Measurements from ENCODE around the gene DDIT4L.

DDIT4L gene

DNA sequence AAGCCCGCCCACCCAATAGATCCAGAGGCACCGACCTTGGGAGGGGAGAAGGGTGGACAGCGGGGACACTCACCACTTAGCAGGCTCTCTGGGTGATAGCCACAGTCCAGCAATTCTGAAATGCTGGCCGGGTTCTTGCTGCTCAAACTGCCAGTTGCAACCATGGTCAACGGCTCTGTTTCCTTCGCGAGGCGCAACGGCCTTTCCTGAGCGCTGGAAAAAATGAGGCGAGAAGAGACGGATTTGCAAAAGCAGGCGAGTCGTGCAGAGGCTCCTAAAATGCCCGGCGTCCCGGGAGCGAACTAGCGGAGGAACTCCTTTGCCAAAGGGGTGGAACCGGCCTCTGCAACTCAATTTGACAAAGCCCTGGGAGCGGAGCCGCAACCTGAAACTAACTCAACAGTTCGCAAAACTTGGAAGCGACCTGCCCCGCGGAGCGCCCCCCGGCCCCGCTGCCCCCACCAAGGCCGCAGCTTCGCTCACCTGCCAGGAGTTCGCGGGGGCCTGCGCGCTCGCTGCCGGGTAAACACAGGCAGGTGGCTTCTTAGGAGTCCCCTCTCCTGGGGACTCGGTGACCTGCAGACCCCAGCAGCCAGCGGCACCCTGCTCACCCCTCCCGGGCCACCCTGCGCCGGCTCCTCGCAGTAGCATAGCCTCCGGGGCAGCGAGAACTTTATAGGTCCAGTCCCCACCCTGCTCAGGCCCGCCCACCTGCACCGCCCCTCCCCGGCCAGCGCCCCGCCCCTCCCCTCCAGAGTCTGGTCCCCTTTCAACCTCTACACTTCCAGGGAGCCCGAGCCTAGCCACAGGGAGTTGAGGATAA, at the start of gene DDIT4L:
Gene DDIT4L, minus strand, starts transcription at position 649 of the 823 bp plus-strand sequence. Its CDS starts 485 bp downstream, at position 164.
- TF ChIP-seq GATA2 (IDR thresholded peaks at IDR 0.05; ENCODE audit: low read depth, low read length) (no peak), GATA3 (IDR thresholded peaks at IDR 0.05; ENCODE audit: low read depth, low read length) (no peak)

DNA sequence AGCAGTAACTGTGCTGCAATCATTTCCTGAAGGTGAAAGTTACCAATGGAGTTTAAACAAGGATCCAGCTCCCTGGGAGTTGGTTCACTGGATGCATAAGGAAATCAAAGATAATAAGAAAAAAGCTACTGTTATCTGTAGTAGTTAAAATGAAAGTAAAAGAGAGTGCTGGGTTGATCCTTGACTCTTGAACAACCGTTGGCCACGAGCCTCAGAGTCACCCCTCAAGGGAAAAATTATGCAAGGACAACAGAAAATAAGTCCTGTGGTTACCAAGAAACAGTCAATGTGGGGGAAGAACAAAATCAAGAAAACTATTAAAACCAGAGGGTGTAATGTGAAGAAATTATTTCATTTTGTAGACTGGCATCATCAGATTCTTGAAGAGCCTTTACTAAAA, 49.7 kb upstream of the DDIT4L start:
- TF ChIP-seq GATA2 (IDR thresholded peaks at IDR 0.05; ENCODE audit: low read depth, low read length) = no peak
- no peak for TF ChIP-seq GATA3 (IDR thresholded peaks at IDR 0.05; ENCODE audit: low read depth, low read length)

DNA sequence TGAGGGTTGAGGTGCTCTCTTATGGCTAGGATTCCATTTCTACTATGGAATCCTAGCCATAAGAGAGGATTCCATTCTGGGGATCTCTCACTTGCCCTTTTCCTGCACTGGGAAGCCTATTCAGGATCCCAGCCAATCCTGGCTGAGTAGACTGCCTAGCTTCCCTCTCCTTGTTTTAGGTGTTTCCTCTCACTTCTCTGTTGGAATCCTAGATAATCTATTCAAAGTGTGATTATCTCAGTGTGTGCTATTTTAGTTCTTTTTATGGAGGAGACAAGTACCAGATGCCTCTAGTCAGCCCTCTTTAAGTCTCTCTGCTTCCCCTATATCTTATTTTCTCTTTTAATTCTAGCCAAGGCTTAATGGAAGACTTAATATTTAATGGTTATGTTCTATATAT, 34.5 kb upstream of the DDIT4L start:
- TF ChIP-seq GATA3 (IDR thresholded peaks at IDR 0.05; ENCODE audit: low read depth, low read length) (no peak), GATA2 (IDR thresholded peaks at IDR 0.05; ENCODE audit: low read depth, low read length) (no peak)

DNA sequence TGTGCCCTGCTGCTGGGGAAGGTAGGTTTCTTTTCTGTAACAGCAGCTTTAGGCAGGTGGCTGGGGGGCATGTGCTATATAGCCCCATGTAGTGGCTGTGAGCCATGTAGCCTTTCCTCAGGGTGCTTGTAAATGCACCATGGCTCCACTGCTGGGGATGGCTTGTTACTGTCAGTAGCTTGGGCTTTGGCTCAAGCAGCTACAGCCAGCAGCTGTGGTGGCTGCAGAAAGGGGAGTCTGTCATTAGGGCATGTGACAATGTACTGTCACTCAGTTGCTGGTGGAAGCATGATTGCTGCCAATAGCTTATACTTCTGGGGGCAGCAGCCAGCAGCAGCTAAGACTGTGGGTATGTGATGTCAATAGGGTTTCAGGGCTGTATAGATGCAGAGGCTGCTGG, 33.9 kb upstream of the DDIT4L start:
- TF ChIP-seq GATA3 (IDR thresholded peaks at IDR 0.05; ENCODE audit: low read depth, low read length) (no peak), GATA2 (IDR thresholded peaks at IDR 0.05; ENCODE audit: low read depth, low read length) (no peak)

DNA sequence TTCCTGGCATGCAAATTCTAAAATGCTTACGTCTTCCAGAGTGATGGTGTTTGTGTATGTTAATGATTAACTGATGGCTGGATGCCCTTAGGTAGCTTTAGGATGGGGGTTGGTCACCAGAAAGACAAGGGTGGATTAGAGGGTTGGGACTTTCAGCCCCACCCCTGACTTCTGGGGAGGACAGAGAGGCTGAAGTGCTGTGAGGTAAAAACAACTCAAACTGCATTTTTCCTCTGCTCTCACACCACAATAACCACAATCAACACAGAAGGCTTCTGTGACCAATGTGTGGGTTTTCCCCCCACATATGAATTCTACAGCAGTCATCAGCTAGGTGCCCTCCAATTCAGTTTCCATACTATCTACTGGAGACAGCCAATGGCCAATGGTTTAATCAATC, 18.7 kb upstream of the DDIT4L start:
- no peak for TF ChIP-seq GATA3 (IDR thresholded peaks at IDR 0.05; ENCODE audit: low read depth, low read length)
- no peak for TF ChIP-seq GATA2 (IDR thresholded peaks at IDR 0.05; ENCODE audit: low read depth, low read length)

- no peak for TF ChIP-seq GATA2 (IDR thresholded peaks at IDR 0.05; ENCODE audit: low read depth, low read length)
- no peak for TF ChIP-seq GATA3 (IDR thresholded peaks at IDR 0.05; ENCODE audit: low read depth, low read length)
These were observed 18.2 kb upstream of the DDIT4L start for GRCh38 chr4:100208459-100208858.

DNA sequence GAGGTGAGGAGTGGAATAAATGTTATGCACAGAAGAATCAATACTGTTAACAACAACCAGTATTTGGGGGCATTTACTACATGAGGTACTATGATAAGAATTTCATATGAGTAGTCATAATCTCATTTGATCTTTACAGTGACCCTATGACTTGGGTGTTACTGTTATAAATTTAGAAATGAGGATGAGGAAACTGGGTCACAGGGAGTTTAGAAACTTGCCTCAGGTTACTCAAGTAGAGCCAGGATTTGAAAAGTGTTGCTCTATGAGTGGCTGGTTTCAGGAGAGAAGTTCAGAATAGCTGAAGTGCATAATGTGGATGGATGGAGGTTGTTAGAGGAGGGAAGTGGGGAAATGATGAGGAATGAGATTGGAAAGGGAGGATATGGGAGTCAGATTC, 16.6 kb upstream of the DDIT4L start:
- TF ChIP-seq GATA2 (IDR thresholded peaks at IDR 0.05; ENCODE audit: low read depth, low read length) (no peak), GATA3 (IDR thresholded peaks at IDR 0.05; ENCODE audit: low read depth, low read length) (no peak)

GRCh38 chr4:100198061-100198460, 7.8 kb upstream of the DDIT4L start:
- no peak for TF ChIP-seq GATA2 (IDR thresholded peaks at IDR 0.05; ENCODE audit: low read depth, low read length)
- TF ChIP-seq GATA3 (IDR thresholded peaks at IDR 0.05; ENCODE audit: low read depth, low read length) = no peak

DNA sequence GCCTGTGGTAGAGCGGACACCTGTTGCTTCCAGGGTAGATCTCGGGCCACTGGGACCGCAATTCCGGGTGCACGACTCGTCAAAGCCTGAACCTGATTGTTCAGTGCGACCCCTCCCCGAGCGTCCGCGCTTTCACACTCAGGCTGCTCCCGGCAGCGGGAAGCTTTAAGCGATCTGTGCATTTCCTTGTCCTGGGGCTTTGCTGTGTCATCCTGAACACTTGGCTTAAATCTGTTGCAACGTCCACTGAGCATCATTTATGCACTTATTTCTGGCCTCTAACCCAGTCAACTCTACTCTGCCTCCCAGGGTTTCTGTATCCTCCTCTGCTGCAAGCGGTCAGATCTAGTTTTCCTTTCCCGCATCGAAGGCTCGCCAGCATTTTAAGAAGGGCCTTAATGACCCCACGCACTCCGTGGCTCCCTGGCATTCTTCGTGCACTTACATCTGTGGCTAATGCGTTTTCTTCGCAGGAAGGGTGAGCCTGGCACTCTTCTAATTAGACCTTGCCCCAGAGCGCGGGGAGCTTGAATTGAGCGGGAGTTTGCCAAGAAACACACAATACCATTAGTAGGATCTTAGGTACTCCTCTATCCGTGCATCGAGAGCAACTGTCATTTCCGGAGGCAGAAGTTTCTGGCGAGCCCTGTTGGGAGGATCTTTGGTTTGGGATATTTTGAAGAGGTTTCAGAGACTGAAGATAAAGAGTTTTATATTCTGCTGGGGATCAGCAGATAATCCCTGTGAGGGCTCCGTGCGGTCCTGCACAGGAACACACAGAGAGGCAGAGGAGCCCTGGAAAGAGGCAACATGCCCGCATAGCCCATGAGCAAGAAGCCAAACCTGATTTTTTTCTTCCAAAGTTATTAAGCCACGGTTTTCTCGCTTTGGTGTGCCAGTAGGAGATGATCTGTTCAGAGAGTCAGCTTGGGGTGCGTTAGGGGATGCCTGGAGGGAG, 654 bp upstream of the DDIT4L start:
- TF ChIP-seq GATA2 (IDR thresholded peaks at IDR 0.05; ENCODE audit: low read depth, low read length) = no peak
- TF ChIP-seq GATA3 (IDR thresholded peaks at IDR 0.05; ENCODE audit: low read depth, low read length) = no peak

DNA sequence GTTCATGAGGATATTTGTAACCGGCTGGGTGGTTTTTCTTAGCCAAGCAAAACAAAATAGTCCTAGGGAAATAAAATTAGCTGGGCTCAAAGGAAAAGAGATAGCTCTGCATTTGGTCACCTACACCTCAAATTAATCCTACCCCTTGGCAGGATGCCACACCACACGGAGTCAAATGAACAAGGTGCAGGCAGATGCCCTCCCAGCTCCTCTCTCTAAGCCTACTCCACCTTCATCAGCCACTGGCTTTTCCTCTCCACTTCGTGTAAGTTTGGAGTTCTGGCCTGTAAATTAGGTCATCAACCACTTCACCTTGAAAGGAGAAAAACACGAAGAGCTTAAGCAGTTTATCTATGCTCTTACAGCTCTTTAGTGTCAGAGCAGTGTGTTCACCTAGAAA, 1.4 kb downstream of the DDIT4L start:
- TF ChIP-seq GATA3 (IDR thresholded peaks at IDR 0.05; ENCODE audit: low read depth, low read length) (no peak), GATA2 (IDR thresholded peaks at IDR 0.05; ENCODE audit: low read depth, low read length) (no peak)

- no peak for TF ChIP-seq GATA3 (IDR thresholded peaks at IDR 0.05; ENCODE audit: low read depth, low read length)
- no peak for TF ChIP-seq GATA2 (IDR thresholded peaks at IDR 0.05; ENCODE audit: low read depth, low read length)
These were observed 2.5 kb downstream of the DDIT4L start for GRCh38 chr4:100187781-100188180.

GRCh38 chr4:100184787-100185186, 5.5 kb downstream of the DDIT4L start:
- no peak for TF ChIP-seq GATA3 (IDR thresholded peaks at IDR 0.05; ENCODE audit: low read depth, low read length)
- TF ChIP-seq GATA2 (IDR thresholded peaks at IDR 0.05; ENCODE audit: low read depth, low read length) = no peak

GRCh38 chr4:100177855-100178254, 12.4 kb downstream of the DDIT4L start:
- TF ChIP-seq GATA3 (IDR thresholded peaks at IDR 0.05; ENCODE audit: low read depth, low read length) (no peak), GATA2 (IDR thresholded peaks at IDR 0.05; ENCODE audit: low read depth, low read length) (no peak)

GRCh38 chr4:100177126-100177525, 13.1 kb downstream of the DDIT4L start:
- no peak for TF ChIP-seq GATA2 (IDR thresholded peaks at IDR 0.05; ENCODE audit: low read depth, low read length)
- no peak for TF ChIP-seq GATA3 (IDR thresholded peaks at IDR 0.05; ENCODE audit: low read depth, low read length)
